Aorta (tissue), 5 donors: ENCODE measurements around the gene WDR20. TPM values are rescaled to one million over a fixed set of nuclear protein-coding genes. Genes with fewer than 3 reads are reported as not detected.
"Not testable (repeated sequence)": the region's sequence is repeated elsewhere in the genome, so short reads cannot be mapped to it uniquely, and the experiment has no call there.

Experiments
- ATAC-seq: fragments of 200-7000 bp; cut with Tn5 transposase; one replicate; pipeline ENCODE4 v1.9.1; 2022; ENCODE audit warnings: moderate library complexity; ENCODE audit not compliant: low FRiP score
- DNase-seq, 2 donors: peaks; one replicate each; pipeline ENCODE4 v3.0.0-alpha.2; 2020
- H3K27ac ChIP-seq, 2 donors: one replicate each; pipeline ENCODE4 v1.5.1; 2013; ENCODE audit warnings: low read length in 2 of 2, mild to moderate bottlenecking in 2 of 2, moderate library complexity in 2 of 2, control low read depth in 1 of 2, inconsistent platforms in 1 of 2, low read depth in 1 of 2
- H3K27me3 ChIP-seq, 2 donors: one replicate each; pipeline ENCODE4 v1.6.1; 2013; ENCODE audit warnings: control low read depth in 1 of 2, low read length in 1 of 2, mild to moderate bottlenecking in 1 of 2, moderate library complexity in 1 of 2; ENCODE audit not compliant: insufficient read depth in 2 of 2, control insufficient read depth in 1 of 2
- H3K36me3 ChIP-seq, 2 donors: one replicate each; pipeline ENCODE4 v1.6.1; 2013; ENCODE audit warnings: control low read depth in 1 of 2, low read length in 1 of 2, mild to moderate bottlenecking in 1 of 2; ENCODE audit not compliant: insufficient read depth in 2 of 2, control insufficient read depth in 1 of 2
- H3K4me1 ChIP-seq, 2 donors: one replicate each; pipeline ENCODE4 v1.6.1; 2013; ENCODE audit warnings: low read length in 2 of 2, control low read depth in 1 of 2, mild to moderate bottlenecking in 1 of 2, moderate library complexity in 1 of 2; ENCODE audit not compliant: insufficient read depth in 2 of 2, control insufficient read depth in 1 of 2
- H3K4me3 ChIP-seq, 2 donors: one replicate each; pipeline ENCODE4 v1.5.1; 2013; ENCODE audit warnings: low read length in 2 of 2, control low read depth in 1 of 2, mild to moderate bottlenecking in 1 of 2
- H3K9me3 ChIP-seq: one replicate; pipeline ENCODE4 v1.6.1; 2013; ENCODE audit warnings: mild to moderate bottlenecking, low read length; ENCODE audit not compliant: control insufficient read depth
- WGBS, 2 donors: extraction: QIAGEN DNeasy Blood & Tissue Kit; methylation state at CpG; one replicate each; pipeline ENCODE4 v1.1.7; 2013; 5-methylcytosine and 5-hydroxymethylcytosine counted together
- intact Hi-C, 2 donors: fragments of 100-400 bp; cut with DNase I; formaldehyde crosslinking; loops; one replicate each; pipeline versions ENCODE4 v1.14.2 to v1.15.0; 2022
- polyA plus RNA-seq, 2 donors: library from polyadenylated mRNA; stranded (reverse); fragments of 200-250 nt; gene quantifications; one replicate each; pipeline ENCODE4 v1.2.3, GENCODE V29; 2013
- total RNA-seq, 2 donors: library from RNA; stranded (reverse); fragmentation: NEBNext Ultra II Directional; extraction: Animal tissue kit (Norgen Biotek cat#: 25700); gene quantifications; one replicate each; pipeline ENCODE4 v1.2.1, GENCODE V29; 2021
- donor health status: healthy with polysubstance abuse.
- donor health status: Bipolar disorder and iron deficiency.
- donor health status: DM: no; HTN: no; CAD: no.
- donor health status: DM: no; HTN: no; CAD: no.
- donor health status: DM: yes; HTN: yes; CAD: no.

The WDR20 gene
- total and polyA plus RNA-seq, 4 donors, result 6.6 to 35.0 (median 21.3) TPM

DNA sequence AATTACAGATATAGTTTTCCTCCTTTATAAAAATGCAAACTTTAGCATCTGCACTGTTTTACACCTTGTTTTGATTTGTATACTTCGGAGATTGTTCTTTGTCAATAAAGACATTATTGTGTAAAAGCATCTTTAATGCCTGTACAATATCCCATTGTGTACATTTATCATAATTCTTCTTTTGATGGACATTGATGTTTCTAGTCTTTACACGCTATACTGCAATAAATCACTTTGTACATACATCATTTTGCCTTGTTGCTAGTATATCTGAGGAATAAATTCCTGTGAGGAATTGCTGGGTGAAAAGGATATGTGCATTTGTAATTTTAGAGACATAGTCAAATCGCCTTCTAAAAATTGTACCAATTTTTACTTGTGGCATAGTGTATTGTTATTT lies 30.4 kb downstream of the WDR20 start:
- no peak overlapping the region for H3K4me3 ChIP-seq
- no peaks in the 10 kb centered on the region for H3K27me3 ChIP-seq
- peaks cover 0 to 4% of the 10 kb centered on the region in 2 donors for H3K36me3 ChIP-seq
- H3K9me3 ChIP-seq, result no peaks in the 10 kb centered on the region
- ATAC-seq (no peak), DNase-seq (no peak)
- 93 to 94% methylated on average over 3 of the region's 3 CpGs for WGBS, 2 donors
- no peak overlapping the region for H3K27ac ChIP-seq
- intact Hi-C loops, result no loop called here
- H3K4me1 ChIP-seq, result no peaks in the 10 kb centered on the region

DNA sequence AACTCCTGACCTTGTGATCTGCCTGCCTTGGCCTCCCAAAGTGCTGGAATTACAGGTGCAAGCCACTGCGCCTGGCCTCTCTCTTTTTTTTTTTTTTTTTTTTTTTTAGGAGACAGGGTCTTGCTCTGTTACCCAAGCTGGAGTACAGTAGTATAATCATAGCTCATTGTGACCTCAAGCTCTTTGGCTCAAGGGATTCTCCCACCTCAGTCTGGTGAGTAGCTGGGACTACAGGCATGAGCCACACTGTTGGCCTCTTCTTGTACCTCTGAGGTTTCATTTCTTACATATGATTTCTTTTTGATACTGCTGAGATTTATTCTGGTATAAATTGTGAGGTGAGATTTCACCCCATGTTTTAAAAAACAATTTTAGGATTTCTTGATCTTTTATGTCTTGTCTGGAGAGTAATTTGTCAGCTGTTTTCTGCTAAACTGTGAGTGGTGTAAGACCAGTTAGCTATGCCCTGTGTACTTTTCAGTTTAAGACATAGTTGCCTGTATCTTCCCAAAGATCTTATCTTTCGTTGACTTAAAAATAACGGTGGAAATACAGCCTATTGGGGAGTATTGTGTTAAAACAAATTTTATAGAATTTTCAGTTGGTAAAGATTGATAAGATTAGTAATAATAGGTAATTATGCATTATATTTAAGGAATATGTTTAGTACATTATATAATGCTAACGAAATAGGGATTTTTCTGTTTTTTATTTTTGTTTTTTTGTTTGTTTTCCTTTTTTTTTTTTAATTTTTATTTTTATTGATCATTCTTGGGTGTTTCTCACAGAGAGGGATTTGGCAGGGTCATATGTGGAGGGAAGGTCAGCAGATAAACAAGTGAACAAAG lies 31.7 kb downstream of the WDR20 start:
- 76 to 77% methylated on average over 4 of the region's 4 CpGs for WGBS, 2 donors
- DNase-seq (no peak), ATAC-seq (no peak)
- Histone ChIP-seq H3K27me3 (no peaks in the 10 kb centered on the region), H3K27ac (no peak overlapping the region), H3K4me1 (no peaks in the 10 kb centered on the region), H3K36me3 (peaks cover 0 to 4% of the 10 kb centered on the region in 2 donors), H3K4me3 (no peak overlapping the region), H3K9me3 (no peaks in the 10 kb centered on the region)
- intact Hi-C loops, result no loop called here

DNA sequence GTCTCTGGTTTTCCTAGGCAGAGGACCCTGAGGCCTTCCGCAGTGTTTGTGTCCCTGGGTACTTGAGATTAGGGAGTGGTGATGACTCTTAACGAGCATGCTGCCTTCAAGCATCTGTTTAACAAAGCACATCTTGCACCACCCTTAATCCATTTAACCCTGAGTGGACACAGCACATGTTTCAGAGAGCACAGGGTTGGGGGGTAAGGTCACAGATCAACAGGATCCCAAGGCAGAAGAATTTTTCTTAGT lies 32.2 kb downstream of the WDR20 start:
- ATAC-seq, H3K4me1 ChIP-seq, H3K36me3 ChIP-seq, H3K4me3 ChIP-seq, H3K27me3 ChIP-seq, H3K9me3 ChIP-seq, intact Hi-C loops, H3K27ac ChIP-seq, DNase-seq: not testable (repeated sequence)
- 94 to 100% methylated on average over 1 of the region's 2 CpGs for WGBS, 2 donors

DNA sequence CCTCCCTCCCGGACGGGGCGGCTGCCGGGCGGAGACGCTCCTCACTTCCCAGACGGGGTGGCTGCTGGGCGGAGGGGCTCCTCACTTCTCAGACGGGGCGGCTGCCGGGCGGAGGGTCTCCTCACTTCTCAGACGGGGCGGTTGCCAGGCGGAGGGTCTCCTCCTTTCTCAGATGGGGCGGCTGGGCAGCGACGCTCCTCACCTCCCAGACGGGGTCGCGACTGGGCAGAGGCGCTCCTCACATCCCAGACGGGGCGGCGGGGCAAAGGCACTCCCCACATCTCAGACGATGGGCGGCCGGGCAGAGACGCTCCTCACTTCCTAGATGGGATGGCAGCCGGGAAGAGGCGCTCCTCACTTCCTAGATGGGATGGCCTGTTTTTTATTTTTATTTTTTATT lies 33.0 kb downstream of the WDR20 start:
- WGBS, 2 donors, result 95 to 98% methylated on average over 15 to 31 of the region's 31 CpGs
- H3K27me3 ChIP-seq, ATAC-seq, H3K4me3 ChIP-seq, DNase-seq, H3K4me1 ChIP-seq, H3K27ac ChIP-seq, H3K9me3 ChIP-seq, H3K36me3 ChIP-seq, intact Hi-C loops: not testable (repeated sequence)

DNA sequence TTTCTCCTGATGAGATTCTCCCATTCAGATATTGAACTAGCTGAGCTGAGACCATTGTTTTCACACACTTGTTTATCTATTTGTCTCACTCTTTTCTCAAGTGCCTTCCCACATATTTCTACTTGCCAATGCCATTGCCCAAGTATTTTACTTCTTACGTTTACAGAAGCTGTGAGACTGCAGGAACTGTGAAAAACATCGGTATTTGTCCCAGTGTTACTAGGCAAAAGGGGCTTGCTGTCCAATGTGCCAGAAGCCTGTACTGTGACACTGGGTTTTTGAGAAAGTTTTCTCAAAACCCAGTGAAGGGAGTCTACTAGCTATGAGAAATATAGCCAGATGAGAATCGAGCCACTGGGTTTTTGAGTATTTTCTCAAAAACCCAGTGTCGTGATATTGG lies 37.5 kb downstream of the WDR20 start:
- intact Hi-C loops, result no loop called here
- WGBS, 2 donors, result 73 to 85% methylated on average over 4 of the region's 4 CpGs
- Histone ChIP-seq H3K4me1 (peaks cover 0 to 12% of the 10 kb centered on the region in 2 donors), H3K27ac (no peak overlapping the region), H3K9me3 (no peaks in the 10 kb centered on the region), H3K4me3 (no peak overlapping the region), H3K27me3 (no peaks in the 10 kb centered on the region), H3K36me3 (no peaks in the 10 kb centered on the region)
- DNase-seq, result no peak
- no peak for ATAC-seq

GRCh38 chr14:102178806-102179205 lies 39.1 kb downstream of the WDR20 start:
- 94 to 97% methylated on average over 5 of the region's 5 CpGs for WGBS, 2 donors
- no peak for ATAC-seq
- DNase-seq, result no peak

GRCh38 chr14:102180248-102180998 lies 40.7 kb downstream of the WDR20 start:
- peaks cover 0 to 12% of the 10 kb centered on the region in 2 donors for H3K4me1 ChIP-seq
- intact Hi-C loops, result no loop called here
- no peak overlapping the region for H3K27ac ChIP-seq
- no peak overlapping the region for H3K4me3 ChIP-seq
- WGBS, 2 donors, result 70 to 80% methylated on average over 7 of the region's 7 CpGs
- ATAC-seq, result no peak
- no peaks in the 10 kb centered on the region for H3K36me3 ChIP-seq
- no peak for DNase-seq
- H3K27me3 ChIP-seq, result no peaks in the 10 kb centered on the region
- no peaks in the 10 kb centered on the region for H3K9me3 ChIP-seq

More at GRCh38 chr14:102178806-102179205, 39.1 kb downstream of the WDR20 start:
- no peak overlapping the region for H3K4me3 ChIP-seq
- intact Hi-C loops, result no loop called here
- no peaks in the 10 kb centered on the region for H3K27me3 ChIP-seq
- H3K27ac ChIP-seq, result no peak overlapping the region
- H3K36me3 ChIP-seq, result no peaks in the 10 kb centered on the region
- no peaks in the 10 kb centered on the region for H3K9me3 ChIP-seq
- peaks cover 0 to 12% of the 10 kb centered on the region in 2 donors for H3K4me1 ChIP-seq

DNA sequence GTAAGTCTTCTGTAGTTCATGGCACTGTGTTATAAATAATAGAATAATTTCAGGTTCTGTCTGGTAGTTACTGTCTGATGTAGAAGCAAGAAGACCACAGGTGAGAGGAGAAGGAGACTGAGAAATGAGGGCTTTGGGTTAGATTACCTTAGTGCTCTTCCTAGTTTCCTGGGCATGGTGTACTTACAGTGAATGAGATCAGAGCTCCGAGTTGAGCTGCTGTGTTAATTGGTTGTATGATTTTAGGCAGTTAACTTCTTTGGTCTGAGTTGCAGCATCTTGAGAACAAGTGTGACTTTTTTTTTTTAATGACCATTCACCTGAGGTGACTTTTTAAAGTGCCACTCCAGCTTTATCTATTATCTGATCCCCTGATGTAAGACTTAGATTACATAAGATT lies 41.5 kb downstream of the WDR20 start:
- H3K4me1 ChIP-seq, result peaks cover 0 to 12% of the 10 kb centered on the region in 2 donors
- ATAC-seq (no peak), DNase-seq (no peak)
- no peaks in the 10 kb centered on the region for H3K9me3 ChIP-seq
- no peak overlapping the region for H3K27ac ChIP-seq
- H3K4me3 ChIP-seq, result no peak overlapping the region
- H3K27me3 ChIP-seq, result no peaks in the 10 kb centered on the region
- intact Hi-C loops, result no loop called here
- H3K36me3 ChIP-seq, result no peaks in the 10 kb centered on the region
- 47 to 82% methylated on average over 1 of the region's 1 CpG for WGBS, 2 donors

- no peak for ATAC-seq
- H3K9me3 ChIP-seq, result no peaks in the 10 kb centered on the region
- intact Hi-C loops, result no loop called here
These were observed 42.5 kb downstream of the WDR20 start for GRCh38 chr14:102182190-102182589.

More at GRCh38 chr14:102182190-102182589, 42.5 kb downstream of the WDR20 start:
- no peaks in the 10 kb centered on the region for H3K27me3 ChIP-seq
- peaks cover 0 to 10% of the 10 kb centered on the region in 2 donors for H3K4me1 ChIP-seq
- no peak overlapping the region for H3K4me3 ChIP-seq
- H3K27ac ChIP-seq, result no peak overlapping the region
- no peaks in the 10 kb centered on the region for H3K36me3 ChIP-seq
- no peak for DNase-seq
